Heart left ventricle (tissue), 13 donors: ENCODE data around the gene GGN.

Experiments
- CTCF ChIP-seq, 12 donors: fragments of 200-600 bp; sonication (generic) in 4 of 12; IDR thresholded peaks; one replicate each; pipeline versions ENCODE4 v1.5.0 to v1.8.0; 2018 to 2022; ENCODE audit warnings: antibody characterized with exemption in 12 of 12, mild to moderate bottlenecking in 5 of 12
- POLR2A ChIP-seq, 2 donors: fragments of 450-650 bp; IDR thresholded peaks; one replicate each; pipeline ENCODE4 v1.6.1; 2017; ENCODE audit warnings: antibody characterized with exemption in 2 of 2, mild to moderate bottlenecking in 2 of 2, moderate library complexity in 2 of 2
- donor health status: ischemic (EF 13 %, LVEDD 7.1; RV severe dilation, severe dysfunction).
- donor health status: DM: no; HTN: yes; CAD: no.
- donor health status: DM: no; HTN: no; CAD: no.
- donor health status: ischemic (EF 25% LVEDD 6.9; RV normal size, moderate dysfunction).
- donor health status: ischemic (EF 25% LVEDD 5.7; RV mildly dilated, moderate dysfunction).
- donor health status: ischemic (EF 35%, LVEDD 5.7; RV mildly dilated, moderate dysfunction).
- donor health status: nonischemic (EF 11% LVEDD 7.7; RV severe dilation, severe dysfunction).
- donor health status: DM: yes; HTN: yes; CAD: no.
- donor health status: PGD.
- donor health status: ischemic (EF 29% LVEDD 5.4; RV normal size, mild dysfunction).
- donor health status: nonischemic (EF 23%, LVEDD 6.1; RV moderate dilation, normal function).

DNA sequence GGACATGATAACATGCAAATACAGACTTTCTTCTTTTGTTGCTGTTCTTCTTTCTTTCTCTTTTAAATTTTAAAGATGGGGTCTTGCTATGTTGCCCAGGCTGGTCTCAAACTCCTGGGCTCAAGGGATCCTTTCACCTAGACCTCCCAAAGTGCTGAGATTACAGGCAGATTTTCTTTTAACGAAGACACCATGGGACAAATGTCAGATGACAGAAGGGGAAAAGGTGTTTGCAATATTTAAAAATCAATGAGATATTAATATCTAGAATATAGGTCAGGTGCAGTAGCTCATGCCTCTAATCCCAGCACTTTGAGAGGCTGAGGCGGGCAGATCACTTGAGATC is 42.0 kb upstream of the GGN start:
- TF ChIP-seq CTCF (IDR thresholded peaks at IDR 0.05), result no peak
- TF ChIP-seq POLR2A (IDR thresholded peaks at IDR 0.05), result no peak
